Activated CD8-positive, alpha-beta memory T cell treated with anti-CD3 and anti-CD28 coated beads, Interleukin-2, amount 10 ng/mL, durations not matched to agents 7 days and 5 days (primary cell): ENCODE data around the gene PRR3. TPM values are rescaled to one million over a fixed set of nuclear protein-coding genes. Genes with fewer than 3 reads are reported as not detected.
A peak's percentile ranks its signal among the peaks of the same experiment; 100 is the strongest.

Experiments used
- ATAC-seq: fragments of 150-1000 bp; cut with Tn5 transposase; one replicate; pipeline ENCODE4 v1.10.0; 2021; ENCODE audit warnings: moderate library complexity
- CTCF ChIA-PET: fragments of 350-600 bp; sonication (Branson Sonifier 250); formaldehyde crosslinking; loops from one replicate; lab custom pipeline; 2021; ENCODE audit warnings: antibody characterized with exemption; lab: Charles Lee
- DNase-seq: peaks from one replicate; pipeline ENCODE4 v3.0.0-alpha.2; 2020
- H3K27ac Mint-ChIP-seq: one replicate; pipeline ENCODE4 v1.8.0; 2021; ENCODE audit warnings: mild to moderate bottlenecking, mixed read lengths
- H3K27me3 Mint-ChIP-seq: one replicate; pipeline ENCODE4 v1.8.0; 2021; ENCODE audit warnings: mixed read lengths
- H3K36me3 Mint-ChIP-seq: one replicate; pipeline ENCODE4 v1.8.0; 2021; ENCODE audit warnings: mild to moderate bottlenecking, mixed read lengths
- H3K4me1 Mint-ChIP-seq: one replicate; pipeline ENCODE4 v1.8.0; 2021; ENCODE audit warnings: mixed read lengths
- H3K4me3 Mint-ChIP-seq: one replicate; pipeline ENCODE4 v1.8.0; 2021; ENCODE audit warnings: mild to moderate bottlenecking, moderate library complexity, mixed read lengths
- H3K9me3 Mint-ChIP-seq: one replicate; pipeline ENCODE4 v1.8.0; 2022; ENCODE audit warnings: low read depth, mixed read lengths
- total RNA-seq, 2 experiments: library from RNA; stranded (reverse); gene quantifications; one replicate each; pipeline ENCODE4 v1.2.3, GENCODE V29; 2021

The PRR3 gene
- total RNA-seq, 2 experiments from 2014 or later = 19.5 to 23.6 TPM

GRCh38 chr6:30565772-30566171 is 8.7 kb downstream of the PRR3 start:
- CTCF ChIA-PET = interaction anchor here (1.2 to 5.4 kb wide), 5 partner anchors 9 to 165 kb away, joined by 4 to 43 read pairs (median 4); partner anchors contain the start of gene PRR3
- DNase-seq (no peak), ATAC-seq (no peak)
- Mint-ChIP-seq H3K36me3 (peaks cover 22% of the 10 kb centered on the region), H3K9me3 (no peaks in the 10 kb centered on the region), H3K27me3 (no peaks in the 10 kb centered on the region), H3K4me1 (peaks cover 20% of the 10 kb centered on the region), H3K4me3 (no peak overlapping the region), H3K27ac (peak overlapping the region; percentile 50)

DNA sequence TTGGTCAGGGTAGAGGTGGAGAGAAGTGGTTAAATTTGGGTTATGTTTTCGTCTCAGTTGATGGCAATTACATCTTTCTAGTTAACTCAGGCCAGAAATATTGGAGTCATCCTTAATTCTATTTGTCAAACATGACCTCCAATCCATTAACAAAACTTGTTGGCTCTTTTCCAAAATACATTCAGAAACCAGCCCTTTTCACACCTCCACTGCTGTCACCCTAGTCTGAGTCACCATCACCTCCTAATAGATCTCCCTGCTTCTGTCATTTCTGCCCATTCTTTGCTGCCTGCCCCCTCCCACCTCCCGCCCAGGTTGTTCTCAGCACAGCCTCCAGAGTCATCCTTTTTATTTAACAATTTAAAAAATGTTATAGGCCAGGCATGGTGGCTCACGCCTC is 11.2 kb downstream of the PRR3 start:
- CTCF ChIA-PET = no interaction called here
- peaks cover 9% of the 10 kb centered on the region for H3K36me3 Mint-ChIP-seq
- ATAC-seq (no peak), DNase-seq (peak; percentile 52)
- peaks cover 41% of the 10 kb centered on the region for H3K4me1 Mint-ChIP-seq
- H3K9me3 Mint-ChIP-seq = no peaks in the 10 kb centered on the region
- no peaks in the 10 kb centered on the region for H3K27me3 Mint-ChIP-seq
- H3K27ac Mint-ChIP-seq = no peak overlapping the region
- no peak overlapping the region for H3K4me3 Mint-ChIP-seq

GRCh38 chr6:30570263-30570662 is 13.2 kb downstream of the PRR3 start:
- ATAC-seq (no peak), DNase-seq (no peak)
- CTCF ChIA-PET = interaction anchor here (1.0 to 2.4 kb wide), 13 partner anchors 13 to 357 kb away, joined by 3 to 16 read pairs (median 5); partner anchors contain the start of genes PRR3 and TRIM26
- Mint-ChIP-seq H3K9me3 (no peaks in the 10 kb centered on the region), H3K36me3 (peaks cover 5% of the 10 kb centered on the region), H3K4me3 (peak overlapping the region; percentile 89), H3K27ac (no peak overlapping the region), H3K4me1 (peaks cover 57% of the 10 kb centered on the region), H3K27me3 (no peaks in the 10 kb centered on the region)

GRCh38 chr6:30570740-30571074 is 13.6 kb downstream of the PRR3 start:
- ATAC-seq (peak; percentile 13), DNase-seq (no peak)
- CTCF ChIA-PET = interaction anchor here (0.9 to 2.4 kb wide), 16 partner anchors 13 to 358 kb away, joined by 3 to 16 read pairs (median 4); partner anchors contain the start of genes DHX16, MRPS18B, PRR3 and TRIM26
- H3K4me1 Mint-ChIP-seq = peaks cover 58% of the 10 kb centered on the region
- peaks cover 5% of the 10 kb centered on the region for H3K36me3 Mint-ChIP-seq
- H3K27ac Mint-ChIP-seq = peak overlapping the region; percentile 94
- no peaks in the 10 kb centered on the region for H3K27me3 Mint-ChIP-seq
- H3K4me3 Mint-ChIP-seq = peak overlapping the region; percentile 89
- H3K9me3 Mint-ChIP-seq = no peaks in the 10 kb centered on the region

DNA sequence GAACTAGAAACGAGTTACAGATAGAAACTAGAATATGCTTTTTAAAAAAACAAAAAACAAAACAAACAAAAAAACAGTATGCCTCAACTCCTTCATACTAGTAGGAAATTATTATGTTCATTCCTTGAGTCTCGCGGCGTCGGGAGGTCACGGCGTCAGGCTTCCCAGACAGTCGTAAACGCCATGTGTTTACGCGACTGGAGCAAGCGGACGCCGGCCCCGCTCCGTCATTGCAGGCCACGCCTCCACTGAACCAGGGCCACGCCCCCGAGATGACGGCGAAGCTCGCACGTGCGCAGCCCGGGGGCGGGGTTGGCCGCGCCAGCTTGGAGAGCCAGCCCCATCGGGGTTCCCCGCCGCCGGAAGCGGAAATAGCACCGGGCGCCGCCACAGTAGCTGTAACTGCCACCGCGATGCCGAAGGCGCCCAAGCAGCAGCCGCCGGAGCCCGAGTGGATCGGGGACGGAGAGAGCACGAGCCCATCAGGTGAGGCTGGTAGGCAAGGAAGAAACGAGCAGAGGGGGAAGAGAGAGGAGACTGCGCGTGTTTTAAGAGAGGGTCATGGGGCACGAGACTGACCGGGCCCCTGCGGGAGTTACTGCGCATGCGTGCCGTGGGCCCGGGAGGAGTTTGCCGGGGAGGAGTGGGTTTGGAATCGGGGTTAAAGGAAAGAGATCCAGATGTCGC is 14.1 kb downstream of the PRR3 start, which contains the start of gene ABCF1:
Gene ABCF1, plus strand, starts transcription at position 368 of the 687 bp plus-strand sequence. Its CDS starts 46 bp downstream, at position 414.
- DNase-seq = peak; percentile 99
- Mint-ChIP-seq H3K36me3 (peaks cover 5% of the 10 kb centered on the region), H3K4me3 (peak within 1 kb of the TSS; percentile 89), H3K9me3 (no peaks in the 10 kb centered on the region), H3K27ac (peak within 1 kb of the TSS; percentile 94), H3K27me3 (no peaks in the 10 kb centered on the region), H3K4me1 (peaks cover 58% of the 10 kb centered on the region)
- CTCF ChIA-PET = interaction anchor here (0.6 to 2.4 kb wide), 14 partner anchors 14 to 358 kb away, joined by 3 to 16 read pairs (median 4); partner anchors contain the start of genes DHX16, MRPS18B, PRR3 and TRIM26
- ATAC-seq = peak; percentile 95

GRCh38 chr6:30571762-30572082 is 14.6 kb downstream of the PRR3 start:
- Mint-ChIP-seq H3K27ac (peak overlapping the region; percentile 94), H3K36me3 (peaks cover 9% of the 10 kb centered on the region), H3K4me3 (peak overlapping the region; percentile 89), H3K9me3 (no peaks in the 10 kb centered on the region), H3K27me3 (no peaks in the 10 kb centered on the region), H3K4me1 (peaks cover 61% of the 10 kb centered on the region)
- CTCF ChIA-PET = interaction anchor here (0.6 to 2.4 kb wide), 11 partner anchors 14 to 261 kb away, joined by 3 to 16 read pairs (median 4); partner anchors contain the start of genes DHX16, MRPS18B and PRR3
- ATAC-seq (no peak), DNase-seq (no peak)

DNA sequence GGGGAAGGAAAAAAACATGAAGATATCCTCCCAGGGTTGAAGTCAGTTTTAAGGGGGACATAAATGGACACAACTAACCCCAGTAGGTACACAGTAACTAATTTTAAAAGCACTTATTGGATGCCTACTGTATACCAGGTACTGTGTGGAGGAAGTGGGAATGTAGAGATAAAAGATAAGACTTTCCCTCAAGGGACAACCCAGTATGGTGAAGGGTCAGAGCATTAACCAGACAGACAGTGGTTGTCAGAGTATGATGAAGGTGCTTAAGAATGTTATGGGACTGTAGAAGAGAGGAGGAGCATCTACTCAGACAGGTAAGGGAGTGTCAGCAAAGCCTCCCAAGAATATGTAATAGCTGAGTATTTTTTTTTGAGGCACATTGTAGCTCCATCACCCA is 15.1 kb downstream of the PRR3 start:
- no peak for ATAC-seq
- Mint-ChIP-seq H3K4me3 (peak overlapping the region; percentile 89), H3K36me3 (peaks cover 12% of the 10 kb centered on the region), H3K9me3 (no peaks in the 10 kb centered on the region), H3K27ac (peak overlapping the region; percentile 94), H3K27me3 (no peaks in the 10 kb centered on the region), H3K4me1 (peaks cover 62% of the 10 kb centered on the region)
- DNase-seq = no peak
- CTCF ChIA-PET = interaction anchor here (0.6 to 1.0 kb wide), 2 partner anchors 15 to 150 kb away, joined by 3 read pairs; no protein-coding TSS in a partner anchor

GRCh38 chr6:30573113-30573512 is 16.0 kb downstream of the PRR3 start:
- no peaks in the 10 kb centered on the region for H3K9me3 Mint-ChIP-seq
- CTCF ChIA-PET = interaction anchor here (1.8 kb wide), 1 partner anchor 32 kb away, joined by 7 read pairs; no protein-coding TSS in a partner anchor
- H3K4me1 Mint-ChIP-seq = peaks cover 59% of the 10 kb centered on the region
- no peak for DNase-seq
- peak overlapping the region; percentile 13 for H3K27ac Mint-ChIP-seq
- no peaks in the 10 kb centered on the region for H3K27me3 Mint-ChIP-seq
- peak overlapping the region; percentile 89 for H3K4me3 Mint-ChIP-seq
- no peak for ATAC-seq
- H3K36me3 Mint-ChIP-seq = peaks cover 22% of the 10 kb centered on the region

DNA sequence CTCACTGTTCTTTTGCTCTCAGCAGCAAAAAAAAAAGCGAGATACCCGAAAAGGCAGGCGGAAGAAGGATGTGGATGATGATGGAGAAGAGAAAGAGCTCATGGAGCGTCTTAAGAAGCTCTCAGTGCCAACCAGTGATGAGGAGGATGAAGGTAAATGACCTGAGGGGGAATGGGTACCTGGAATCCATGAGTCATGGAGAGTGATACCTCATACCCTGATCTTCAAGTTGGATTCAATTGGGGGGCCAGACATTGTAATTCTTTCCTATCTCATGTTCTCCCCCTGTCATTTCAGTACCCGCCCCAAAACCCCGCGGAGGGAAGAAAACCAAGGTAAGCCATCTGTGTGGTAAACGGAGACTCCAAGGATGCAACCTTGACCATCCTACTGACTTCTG is 21.0 kb downstream of the PRR3 start:
- H3K9me3 Mint-ChIP-seq = no peaks in the 10 kb centered on the region

GRCh38 chr6:30583921-30584320 is 26.8 kb downstream of the PRR3 start:
- Mint-ChIP-seq H3K36me3 (peaks cover 59% of the 10 kb centered on the region), H3K27me3 (no peaks in the 10 kb centered on the region), H3K4me3 (no peak overlapping the region), H3K4me1 (no peaks in the 10 kb centered on the region), H3K27ac (peak overlapping the region; percentile 16), H3K9me3 (no peaks in the 10 kb centered on the region)
- CTCF ChIA-PET = interaction anchor here (1.8 kb wide), 1 partner anchor 12 kb away, joined by 6 read pairs; no protein-coding TSS in a partner anchor
- ATAC-seq (no peak), DNase-seq (no peak)

More for the DNA sequence above, 21.0 kb downstream of the PRR3 start:
- peaks cover 25% of the 10 kb centered on the region for H3K4me1 Mint-ChIP-seq
- H3K27ac Mint-ChIP-seq = no peak overlapping the region
- H3K27me3 Mint-ChIP-seq = no peaks in the 10 kb centered on the region
- CTCF ChIA-PET = interaction anchor here (1.7 to 2.6 kb wide), 3 partner anchors 34 to 95 kb away, joined by 8 to 13 read pairs (median 11); no protein-coding TSS in a partner anchor
- peaks cover 55% of the 10 kb centered on the region for H3K36me3 Mint-ChIP-seq
- H3K4me3 Mint-ChIP-seq = no peak overlapping the region
- no peak for DNase-seq
- ATAC-seq = no peak

DNA sequence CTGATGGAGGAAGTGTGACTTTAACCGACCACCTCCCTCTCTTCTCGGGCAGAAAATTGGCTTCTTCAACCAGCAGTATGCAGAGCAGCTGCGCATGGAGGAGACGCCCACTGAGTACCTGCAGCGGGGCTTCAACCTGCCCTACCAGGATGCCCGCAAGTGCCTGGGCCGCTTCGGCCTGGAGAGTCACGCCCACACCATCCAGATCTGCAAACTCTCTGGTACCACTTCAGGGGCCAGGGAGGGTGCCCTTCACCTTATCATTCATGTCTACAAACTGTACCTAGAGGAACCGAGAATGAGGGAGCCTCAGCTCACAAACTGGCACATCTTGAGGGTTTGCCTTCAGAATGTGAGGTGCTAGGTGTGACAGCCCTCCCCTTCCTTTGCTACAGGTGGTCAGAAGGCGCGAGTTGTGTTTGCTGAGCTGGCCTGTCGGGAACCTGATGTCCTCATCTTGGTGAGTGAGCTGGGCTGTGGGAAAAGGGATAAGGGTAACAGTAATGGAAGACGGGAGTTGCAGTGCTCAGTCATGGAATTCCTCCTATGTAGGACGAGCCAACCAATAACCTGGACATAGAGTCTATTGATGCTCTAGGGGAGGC is 32.8 kb downstream of the PRR3 start:
- no peak for ATAC-seq

DNA sequence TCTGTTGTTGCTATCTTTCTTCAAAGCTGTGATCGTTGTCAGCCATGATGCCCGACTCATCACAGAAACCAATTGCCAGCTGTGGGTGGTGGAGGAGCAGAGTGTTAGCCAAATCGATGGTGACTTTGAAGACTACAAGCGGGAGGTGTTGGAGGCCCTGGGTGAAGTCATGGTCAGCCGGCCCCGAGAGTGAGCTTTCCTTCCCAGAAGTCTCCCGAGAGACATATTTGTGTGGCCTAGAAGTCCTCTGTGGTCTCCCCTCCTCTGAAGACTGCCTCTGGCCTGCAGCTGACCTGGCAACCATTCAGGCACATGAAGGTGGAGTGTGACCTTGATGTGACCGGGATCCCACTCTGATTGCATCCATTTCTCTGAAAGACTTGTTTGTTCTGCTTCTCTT is 33.4 kb downstream of the PRR3 start:
- H3K27me3 Mint-ChIP-seq = no peaks in the 10 kb centered on the region
- no peaks in the 10 kb centered on the region for H3K4me1 Mint-ChIP-seq
- H3K27ac Mint-ChIP-seq = no peak overlapping the region
- no peaks in the 10 kb centered on the region for H3K9me3 Mint-ChIP-seq
- CTCF ChIA-PET = interaction anchor here (1.1 to 2.3 kb wide), 5 partner anchors 12 to 107 kb away, joined by 3 to 6 read pairs (median 5); partner anchors contain the start of gene DHX16
- no peak for ATAC-seq
- no peak overlapping the region for H3K4me3 Mint-ChIP-seq
- DNase-seq = no peak
- peaks cover 44% of the 10 kb centered on the region for H3K36me3 Mint-ChIP-seq

More for the DNA sequence above, 32.8 kb downstream of the PRR3 start:
- CTCF ChIA-PET = interaction anchor here (1.1 to 1.5 kb wide), 4 partner anchors 11 to 83 kb away, joined by 3 to 6 read pairs (median 4); partner anchors contain the start of gene DHX16
- no peak for DNase-seq
- H3K9me3 Mint-ChIP-seq = no peaks in the 10 kb centered on the region
- H3K27me3 Mint-ChIP-seq = no peaks in the 10 kb centered on the region
- H3K27ac Mint-ChIP-seq = no peak overlapping the region
- no peak overlapping the region for H3K4me3 Mint-ChIP-seq
- H3K36me3 Mint-ChIP-seq = peaks cover 49% of the 10 kb centered on the region
- H3K4me1 Mint-ChIP-seq = no peaks in the 10 kb centered on the region

- H3K36me3 Mint-ChIP-seq = peaks cover 42% of the 10 kb centered on the region
- no peaks in the 10 kb centered on the region for H3K4me1 Mint-ChIP-seq
- no peak for DNase-seq
- CTCF ChIA-PET = interaction anchor here (1.1 to 2.3 kb wide), 5 partner anchors 12 to 108 kb away, joined by 3 to 6 read pairs (median 5); partner anchors contain the start of gene DHX16
- no peak overlapping the region for H3K4me3 Mint-ChIP-seq
- H3K27me3 Mint-ChIP-seq = no peaks in the 10 kb centered on the region
- no peaks in the 10 kb centered on the region for H3K9me3 Mint-ChIP-seq
- ATAC-seq = no peak
- peak overlapping the region; percentile 52 for H3K27ac Mint-ChIP-seq
Measured at GRCh38 chr6:30591008-30591407, 33.9 kb downstream of the PRR3 start.
